Astrocyte (in vitro differentiated cells and primary cell): ENCODE measurements around the gene CYB561D2. TPM values are rescaled to one million over a fixed set of nuclear protein-coding genes. Genes with fewer than 3 reads are reported as not detected.

Experiments used
- DNase-seq: peaks from one replicate; pipeline ENCODE4 v3.0.0-alpha.2; 2010; ENCODE audit warnings: low read depth
- FAIRE-seq: peaks from 2 replicates; lab custom pipeline; 2011; peaks lifted over from hg19 to GRCh38; lab: Jason Lieb, UNC
- H2AFZ ChIP-seq: 2 replicates; pipeline ENCODE4 v1.6.0; 2012; ENCODE audit warnings: low read depth, low read length, inconsistent platforms
- H3K27ac ChIP-seq: 2 replicates; pipeline ENCODE4 v1.5.1; 2011; ENCODE audit warnings: low read depth, low read length, inconsistent platforms
- H3K27me3 ChIP-seq: 2 replicates; pipeline ENCODE4 v1.6.0; 2011; ENCODE audit warnings: low read length, inconsistent platforms; ENCODE audit not compliant: insufficient read depth
- H3K36me3 ChIP-seq: 2 replicates; pipeline ENCODE4 v1.5.1; 2011; ENCODE audit warnings: low read length, inconsistent platforms; ENCODE audit not compliant: insufficient read depth
- H3K4me1 ChIP-seq: 2 replicates; pipeline ENCODE4 v1.5.1; 2011; ENCODE audit warnings: low read length, inconsistent platforms; ENCODE audit not compliant: insufficient read depth
- H3K4me2 ChIP-seq: 2 replicates; pipeline ENCODE4 v1.6.0; 2012; ENCODE audit warnings: low read length, inconsistent platforms
- H3K4me3 ChIP-seq: 2 replicates; pipeline ENCODE4 v1.5.1; 2011; ENCODE audit warnings: low read depth, mild to moderate bottlenecking, low read length, inconsistent platforms; ENCODE audit not compliant: insufficient read depth
- H3K79me2 ChIP-seq: 2 replicates; pipeline ENCODE4 v1.6.0; 2012; ENCODE audit warnings: mild to moderate bottlenecking, low read length, inconsistent platforms; ENCODE audit not compliant: insufficient read depth
- H3K9ac ChIP-seq: 2 replicates; pipeline ENCODE4 v1.6.0; 2012; ENCODE audit warnings: mild to moderate bottlenecking, low read length, inconsistent platforms
- H3K9me3 ChIP-seq: 2 replicates; pipeline ENCODE4 v1.5.1; 2012; ENCODE audit warnings: low read depth, mild to moderate bottlenecking, low read length, inconsistent platforms; ENCODE audit not compliant: insufficient read depth
- H4K20me1 ChIP-seq: 2 replicates; pipeline ENCODE4 v1.6.0; 2012; ENCODE audit warnings: low read length, inconsistent platforms; ENCODE audit not compliant: insufficient read depth
- H3K27ac Mint-ChIP-seq: one replicate; pipeline ENCODE4 v1.8.0; 2021; ENCODE audit warnings: mild to moderate bottlenecking, mixed read lengths; ENCODE audit not compliant: unreplicated experiment
- H3K27me3 Mint-ChIP-seq: one replicate; pipeline ENCODE4 v1.8.0; 2021; ENCODE audit warnings: low read depth, mixed read lengths; ENCODE audit not compliant: unreplicated experiment
- H3K36me3 Mint-ChIP-seq: one replicate; pipeline ENCODE4 v1.8.0; 2021; ENCODE audit warnings: low read depth, mixed read lengths; ENCODE audit not compliant: unreplicated experiment
- H3K4me1 Mint-ChIP-seq: one replicate; pipeline ENCODE4 v1.8.0; 2021; ENCODE audit warnings: low read depth, mixed read lengths; ENCODE audit not compliant: unreplicated experiment
- H3K4me3 Mint-ChIP-seq: one replicate; pipeline ENCODE4 v1.8.0; 2021; ENCODE audit warnings: mild to moderate bottlenecking, moderate library complexity, mixed read lengths; ENCODE audit not compliant: unreplicated experiment
- H3K9me3 Mint-ChIP-seq: one replicate; pipeline ENCODE4 v1.8.0; 2021; ENCODE audit warnings: mild to moderate bottlenecking, mixed read lengths; ENCODE audit not compliant: unreplicated experiment
- CTCF ChIP-seq: IDR thresholded peaks from 2 replicates; pipeline ENCODE4 v1.5.1; 2011; ENCODE audit warnings: low read depth, mild to moderate bottlenecking, inconsistent platforms, low read length, moderate library complexity; ENCODE audit not compliant: insufficient read depth
- EZH2 ChIP-seq: IDR thresholded peaks from 2 replicates; pipeline ENCODE4 v1.6.1; 2012; ENCODE audit warnings: mild to moderate bottlenecking, low read length, inconsistent platforms; ENCODE audit not compliant: insufficient read depth
- total RNA-seq: library from RNA; stranded (reverse); gene quantifications from 2 replicates; pipeline ENCODE4 v1.2.1, GENCODE V29; 2021

Gene CYB561D2
- total RNA-seq, 1 donor from 2014 or later: 19.4 TPM

- DNase-seq (no peak), FAIRE-seq (no peak)
- H3K36me3 Mint-ChIP-seq: peaks cover 11% of the 10 kb centered on the region
- H4K20me1 ChIP-seq: peaks cover 52% of the 10 kb centered on the region
- peak overlapping the region; percentile 83 for H3K4me3 Mint-ChIP-seq
- H3K4me1 Mint-ChIP-seq: peaks cover 10% of the 10 kb centered on the region
- no peaks in the 10 kb centered on the region for H3K9me3 Mint-ChIP-seq
- TF ChIP-seq CTCF: no peak
- no peak for TF ChIP-seq EZH2
- H3K79me2 ChIP-seq: peaks cover 68% of the 10 kb centered on the region
- peak overlapping the region; percentile 80 for H3K27ac Mint-ChIP-seq
- peak overlapping the region; percentile 85 for H3K9ac ChIP-seq
- no peak overlapping the region for H3K27ac ChIP-seq
- H3K27me3 Mint-ChIP-seq: no peaks in the 10 kb centered on the region
- H3K9me3 ChIP-seq: no peaks in the 10 kb centered on the region
- peak overlapping the region; percentile 92 for H3K4me3 ChIP-seq
- H3K4me1 ChIP-seq: peaks cover 30% of the 10 kb centered on the region
- H2AFZ ChIP-seq: peak overlapping the region; percentile 98
- peaks cover 11% of the 10 kb centered on the region for H3K36me3 ChIP-seq
- no peaks in the 10 kb centered on the region for H3K27me3 ChIP-seq
- H3K4me2 ChIP-seq: peak overlapping the region; percentile 100
These were observed 648 bp downstream of the CYB561D2 start for GRCh38 chr3:50351323-50351697.

GRCh38 chr3:50352781-50353180, 2.1 kb downstream of the CYB561D2 start:
- H4K20me1 ChIP-seq: peaks cover 63% of the 10 kb centered on the region
- peaks cover 11% of the 10 kb centered on the region for H3K36me3 Mint-ChIP-seq
- FAIRE-seq (no peak), DNase-seq (no peak)
- peaks cover 24% of the 10 kb centered on the region for H3K4me1 Mint-ChIP-seq
- no peaks in the 10 kb centered on the region for H3K27me3 Mint-ChIP-seq
- H3K4me1 ChIP-seq: peaks cover 45% of the 10 kb centered on the region
- no peaks in the 10 kb centered on the region for H3K27me3 ChIP-seq
- TF ChIP-seq EZH2 (no peak), CTCF (peak; percentile 28)
- H3K27ac Mint-ChIP-seq: no peak overlapping the region
- H3K4me3 ChIP-seq: no peak overlapping the region
- no peaks in the 10 kb centered on the region for H3K9me3 ChIP-seq
- H3K27ac ChIP-seq: peak overlapping the region; percentile 4
- H3K4me2 ChIP-seq: no peak overlapping the region
- H3K9ac ChIP-seq: no peak overlapping the region
- H3K9me3 Mint-ChIP-seq: no peaks in the 10 kb centered on the region
- peaks cover 11% of the 10 kb centered on the region for H3K36me3 ChIP-seq
- no peak overlapping the region for H3K4me3 Mint-ChIP-seq
- H2AFZ ChIP-seq: no peak overlapping the region
- H3K79me2 ChIP-seq: peaks cover 83% of the 10 kb centered on the region

GRCh38 chr3:50353245-50354004, 2.8 kb downstream of the CYB561D2 start:
- H3K9me3 Mint-ChIP-seq: no peaks in the 10 kb centered on the region
- Histone ChIP-seq H3K4me1 (peaks cover 51% of the 10 kb centered on the region), H3K79me2 (peaks cover 87% of the 10 kb centered on the region), H3K4me3 (no peak overlapping the region), H3K4me2 (no peak overlapping the region), H3K27me3 (no peaks in the 10 kb centered on the region), H4K20me1 (peaks cover 69% of the 10 kb centered on the region), H3K27ac (no peak overlapping the region), H2AFZ (no peak overlapping the region), H3K36me3 (peaks cover 10% of the 10 kb centered on the region), H3K9ac (no peak overlapping the region), H3K9me3 (no peaks in the 10 kb centered on the region)
- H3K27ac Mint-ChIP-seq: no peak overlapping the region
- FAIRE-seq (no peak), DNase-seq (no peak)
- H3K27me3 Mint-ChIP-seq: no peaks in the 10 kb centered on the region
- H3K4me3 Mint-ChIP-seq: no peak overlapping the region
- no peak for TF ChIP-seq EZH2
- no peak for TF ChIP-seq CTCF
- H3K4me1 Mint-ChIP-seq: peaks cover 31% of the 10 kb centered on the region
- H3K36me3 Mint-ChIP-seq: peaks cover 13% of the 10 kb centered on the region
